ENCODE results near the gene ALPI. TPM values are rescaled to one million over a fixed set of nuclear protein-coding genes. Genes with fewer than 3 reads are reported as not detected.
"Not testable (repeated sequence)": the region's sequence is repeated elsewhere in the genome, so short reads cannot be mapped to it uniquely, and the experiment has no call there.

The ALPI gene
- total and polyA plus RNA-seq, 2 donors (not counting 1 experiment from before 2014, with no cell fraction given): not detected

DNA sequence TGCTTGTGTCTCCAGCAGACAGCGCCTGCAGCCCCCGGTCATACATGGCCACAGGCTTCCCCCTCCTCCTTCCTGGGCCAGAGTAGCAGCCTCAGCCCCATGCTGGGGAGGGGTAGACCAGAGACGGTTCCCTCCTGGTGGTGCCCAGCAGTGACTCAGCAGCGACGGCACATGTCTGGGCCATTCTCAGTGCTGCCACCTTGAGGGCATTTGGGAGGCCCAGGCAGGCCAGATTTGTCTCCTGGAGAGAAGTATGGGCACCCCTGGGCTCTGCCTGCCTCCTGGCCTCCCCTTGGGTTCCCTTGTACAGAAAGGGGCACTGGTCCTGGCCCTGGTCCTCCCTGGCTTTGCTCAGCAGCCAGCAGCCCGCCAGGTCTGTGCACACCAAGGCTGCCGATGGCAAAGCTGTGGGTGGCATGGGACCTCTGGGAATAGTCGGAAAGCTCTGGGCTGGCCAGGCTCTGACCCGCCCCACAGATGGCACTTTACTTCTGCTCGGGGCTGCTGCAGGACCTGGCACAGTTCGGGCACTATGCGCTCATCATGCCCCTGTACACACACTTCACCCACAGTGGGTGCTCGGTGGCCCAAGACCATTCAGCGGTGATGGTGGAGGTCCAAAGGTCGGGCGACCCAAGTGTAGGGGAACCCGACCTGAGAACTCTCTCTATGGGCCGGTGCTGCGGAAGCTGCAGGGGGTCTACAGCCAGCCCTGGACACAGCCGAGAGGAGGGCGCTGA, 11.4 kb upstream of the ALPI start:
- TF ChIP-seq EZH2 (IDR thresholded peaks at IDR 0.05; ENCODE audit: borderline replicate concordance, insufficient read depth, low read depth, low read length, poor library complexity, severe bottlenecking): no peak
- TF ChIP-seq, protein P1, sequence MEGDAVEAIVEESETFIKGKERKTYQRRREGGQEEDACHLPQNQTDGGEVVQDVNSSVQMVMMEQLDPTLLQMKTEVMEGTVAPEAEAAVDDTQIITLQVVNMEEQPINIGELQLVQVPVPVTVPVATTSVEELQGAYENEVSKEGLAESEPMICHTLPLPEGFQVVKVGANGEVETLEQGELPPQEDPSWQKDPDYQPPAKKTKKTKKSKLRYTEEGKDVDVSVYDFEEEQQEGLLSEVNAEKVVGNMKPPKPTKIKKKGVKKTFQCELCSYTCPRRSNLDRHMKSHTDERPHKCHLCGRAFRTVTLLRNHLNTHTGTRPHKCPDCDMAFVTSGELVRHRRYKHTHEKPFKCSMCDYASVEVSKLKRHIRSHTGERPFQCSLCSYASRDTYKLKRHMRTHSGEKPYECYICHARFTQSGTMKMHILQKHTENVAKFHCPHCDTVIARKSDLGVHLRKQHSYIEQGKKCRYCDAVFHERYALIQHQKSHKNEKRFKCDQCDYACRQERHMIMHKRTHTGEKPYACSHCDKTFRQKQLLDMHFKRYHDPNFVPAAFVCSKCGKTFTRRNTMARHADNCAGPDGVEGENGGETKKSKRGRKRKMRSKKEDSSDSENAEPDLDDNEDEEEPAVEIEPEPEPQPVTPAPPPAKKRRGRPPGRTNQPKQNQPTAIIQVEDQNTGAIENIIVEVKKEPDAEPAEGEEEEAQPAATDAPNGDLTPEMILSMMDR (IDR thresholded peaks at IDR 0.05): peak; percentile 62
- Histone ChIP-seq H3K4me3 (ENCODE audit: control extremely low read depth in 1 of 5, extremely low read depth in 1 of 5, insufficient read depth in 1 of 5, low read depth in 2 of 5, low read length in 4 of 5) (no peak overlapping the region), H3K9me3 (ENCODE audit: control extremely low read depth in 1 of 3, control insufficient read depth in 2 of 3, insufficient read depth in 1 of 3, low read length in 2 of 3) (no peaks in the 10 kb centered on the region), H3K27ac (ENCODE audit: low read length in 2 of 2) (no peak overlapping the region), H2AFZ (ENCODE audit: insufficient read depth, low read depth, low read length, poor library complexity, severe bottlenecking) (no peak overlapping the region), H4K20me1 (ENCODE audit: control insufficient read depth, insufficient read depth, low read length, poor library complexity, severe bottlenecking) (no peaks in the 10 kb centered on the region), H3K4me1 (ENCODE audit: control insufficient read depth in 2 of 2, insufficient read depth in 2 of 2, low read length in 2 of 2) (peaks cover 0 to 7% of the 10 kb centered on the region in 2 donors), H3K36me3 (replicated peaks in 1 of 2; ENCODE audit: control extremely low read depth in 1 of 2, control insufficient read depth in 1 of 2, extremely low read depth in 1 of 2, insufficient read depth in 2 of 2, low read length in 1 of 2) (no peaks in the 10 kb centered on the region), H3K27me3 (replicated peaks in 1 of 4; ENCODE audit: control extremely low read depth in 1 of 4, control insufficient read depth in 3 of 4, insufficient read depth in 4 of 4, low read length in 3 of 4) (no peaks in the 10 kb centered on the region), H3K4me2 (replicated peaks; ENCODE audit: low read depth, low read length, poor library complexity, severe bottlenecking) (no peak overlapping the region), H3K79me2 (ENCODE audit: control insufficient read depth, insufficient read depth, low read length) (no peaks in the 10 kb centered on the region), H3K9ac (ENCODE audit: low read length) (no peak overlapping the region)
- 77% methylated on average over 21 of the region's 21 CpGs for WGBS (ENCODE audit: insufficient coverage)
- intact Hi-C loops (cut with micrococcal nuclease): no loop called here
- Mint-ChIP-seq H3K9me3 (ENCODE audit: insufficient read depth) (no peaks in the 10 kb centered on the region), H3K4me3 (no peak overlapping the region), H3K27ac (no peak overlapping the region), H3K4me1 (peaks cover 2% of the 10 kb centered on the region), H3K27me3 (peaks cover 3% of the 10 kb centered on the region)
- CTCF ChIA-PET: interaction anchor here (0.8 to 1.1 kb wide), 2 partner anchors 15 to 538 kb away, joined by 3 to 5 read pairs; no protein-coding TSS in a partner anchor
- POLR2A ChIA-PET: interaction anchor here (0.6 kb wide), 1 partner anchor 482 kb away, joined by 4 read pairs; no protein-coding TSS in a partner anchor
- ATAC-seq (ENCODE audit: low read depth) (peak; percentile 31), DNase-seq (peak; percentile 56)

DNA sequence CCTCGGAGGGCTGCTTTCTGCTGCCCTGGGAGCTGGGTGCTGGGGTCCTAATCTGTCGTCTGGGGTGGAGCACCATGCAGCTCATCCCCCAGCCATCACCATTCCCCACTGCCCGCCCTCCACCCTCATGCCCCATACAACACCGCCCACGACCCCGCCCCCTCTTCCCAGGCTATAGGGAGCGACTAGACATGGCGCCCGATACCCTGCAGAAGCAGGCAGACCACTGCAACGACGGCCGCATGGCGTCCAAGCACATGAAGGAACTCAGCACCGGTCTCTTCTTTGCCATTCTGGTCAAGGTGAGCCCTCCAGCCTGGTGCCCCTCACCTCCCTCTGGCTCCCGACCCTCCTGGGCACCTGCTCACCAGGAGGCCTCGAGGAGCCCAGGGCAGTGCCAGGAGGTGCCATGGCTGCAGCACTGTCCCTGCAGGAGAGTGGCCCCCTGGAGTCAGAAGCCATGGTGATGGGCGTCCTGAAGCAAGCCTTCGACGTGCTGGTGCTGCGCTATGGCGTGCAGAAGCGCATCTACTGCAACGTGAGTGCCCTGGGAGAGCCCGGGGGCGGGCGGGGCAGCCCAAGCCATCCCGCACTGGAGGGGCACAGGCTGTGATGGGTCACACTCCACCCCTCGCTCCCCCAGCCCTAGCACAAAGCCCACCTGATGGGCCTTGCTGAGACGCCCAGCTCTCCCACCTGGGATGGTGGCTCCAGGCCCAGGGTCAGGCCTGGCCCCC, 10.6 kb upstream of the ALPI start:
- intact Hi-C loops (cut with micrococcal nuclease); H3K27ac Mint-ChIP-seq; H3K27me3 Mint-ChIP-seq; H3K4me3 Mint-ChIP-seq; H3K4me1 Mint-ChIP-seq; H4K20me1 ChIP-seq (ENCODE audit: control insufficient read depth, insufficient read depth, low read length, poor library complexity, severe bottlenecking); H3K36me3 ChIP-seq (replicated peaks in 1 of 2; ENCODE audit: control extremely low read depth in 1 of 2, control insufficient read depth in 1 of 2, extremely low read depth in 1 of 2, insufficient read depth in 2 of 2, low read length in 1 of 2); H3K79me2 ChIP-seq (ENCODE audit: control insufficient read depth, insufficient read depth, low read length); DNase-seq; ATAC-seq (ENCODE audit: low read depth); H3K27ac ChIP-seq (ENCODE audit: low read length in 2 of 2); H3K4me3 ChIP-seq (ENCODE audit: control extremely low read depth in 1 of 5, extremely low read depth in 1 of 5, insufficient read depth in 1 of 5, low read depth in 2 of 5, low read length in 4 of 5); H3K9me3 Mint-ChIP-seq (ENCODE audit: insufficient read depth); H3K4me2 ChIP-seq (replicated peaks; ENCODE audit: low read depth, low read length, poor library complexity, severe bottlenecking); H2AFZ ChIP-seq (ENCODE audit: insufficient read depth, low read depth, low read length, poor library complexity, severe bottlenecking); H3K9ac ChIP-seq (ENCODE audit: low read length); H3K9me3 ChIP-seq (ENCODE audit: control extremely low read depth in 1 of 3, control insufficient read depth in 2 of 3, insufficient read depth in 1 of 3, low read length in 2 of 3); H3K27me3 ChIP-seq (replicated peaks in 1 of 4; ENCODE audit: control extremely low read depth in 1 of 4, control insufficient read depth in 3 of 4, insufficient read depth in 4 of 4, low read length in 3 of 4); H3K4me1 ChIP-seq (ENCODE audit: control insufficient read depth in 2 of 2, insufficient read depth in 2 of 2, low read length in 2 of 2): not testable (repeated sequence)
- CTCF ChIA-PET: interaction anchor here (1.1 kb wide), 1 partner anchor 15 kb away, joined by 3 read pairs; no protein-coding TSS in a partner anchor
- POLR2A ChIA-PET: interaction anchor here (0.6 kb wide), 1 partner anchor 483 kb away, joined by 4 read pairs; no protein-coding TSS in a partner anchor
- 86% methylated on average over 13 of the region's 29 CpGs for WGBS (ENCODE audit: insufficient coverage)

DNA sequence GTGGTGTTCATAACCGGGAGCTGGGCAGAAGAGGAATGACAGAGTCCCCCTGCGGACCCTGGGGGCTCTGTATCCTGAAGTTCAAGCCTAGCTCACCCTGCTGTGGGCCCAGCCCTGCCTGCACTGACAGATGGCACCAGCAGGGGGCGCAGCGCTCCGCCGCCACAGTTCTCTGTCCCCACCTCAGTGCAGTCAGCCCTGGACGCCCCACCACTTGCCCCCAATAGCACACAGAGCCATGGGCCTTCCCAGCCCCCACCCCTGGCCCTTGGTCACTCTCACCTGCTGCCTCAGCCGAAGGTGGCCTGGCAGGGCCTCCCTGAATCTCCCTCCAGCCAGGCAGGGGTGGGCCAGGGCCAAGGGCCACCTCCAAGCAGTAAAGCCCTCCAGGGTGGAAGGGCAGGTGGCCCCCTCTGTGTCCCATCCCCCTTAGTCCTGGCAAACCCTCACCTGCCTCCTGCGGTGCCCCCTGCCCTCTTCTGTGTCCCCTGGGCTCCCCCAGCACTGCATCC, 9.6 kb upstream of the ALPI start:
- H3K9me3 Mint-ChIP-seq (ENCODE audit: insufficient read depth); H3K79me2 ChIP-seq (ENCODE audit: control insufficient read depth, insufficient read depth, low read length); H3K27me3 ChIP-seq (replicated peaks in 1 of 4; ENCODE audit: control extremely low read depth in 1 of 4, control insufficient read depth in 3 of 4, insufficient read depth in 4 of 4, low read length in 3 of 4); H3K4me1 ChIP-seq (ENCODE audit: control insufficient read depth in 2 of 2, insufficient read depth in 2 of 2, low read length in 2 of 2); H2AFZ ChIP-seq (ENCODE audit: insufficient read depth, low read depth, low read length, poor library complexity, severe bottlenecking); POLR2A ChIA-PET; H3K4me3 ChIP-seq (ENCODE audit: control extremely low read depth in 1 of 5, extremely low read depth in 1 of 5, insufficient read depth in 1 of 5, low read depth in 2 of 5, low read length in 4 of 5); H3K9me3 ChIP-seq (ENCODE audit: control extremely low read depth in 1 of 3, control insufficient read depth in 2 of 3, insufficient read depth in 1 of 3, low read length in 2 of 3); H3K27ac Mint-ChIP-seq; H3K4me3 Mint-ChIP-seq; H3K36me3 ChIP-seq (replicated peaks in 1 of 2; ENCODE audit: control extremely low read depth in 1 of 2, control insufficient read depth in 1 of 2, extremely low read depth in 1 of 2, insufficient read depth in 2 of 2, low read length in 1 of 2); H3K9ac ChIP-seq (ENCODE audit: low read length); H3K27ac ChIP-seq (ENCODE audit: low read length in 2 of 2); H3K4me2 ChIP-seq (replicated peaks; ENCODE audit: low read depth, low read length, poor library complexity, severe bottlenecking); DNase-seq; intact Hi-C loops (cut with micrococcal nuclease); H3K4me1 Mint-ChIP-seq; H4K20me1 ChIP-seq (ENCODE audit: control insufficient read depth, insufficient read depth, low read length, poor library complexity, severe bottlenecking); H3K27me3 Mint-ChIP-seq: not testable (repeated sequence)
- CTCF ChIA-PET: interaction anchor here (1.2 to 1.4 kb wide), 2 partner anchors 76 to 77 kb away, joined by 3 to 4 read pairs; no protein-coding TSS in a partner anchor
- peak; percentile 46 for ATAC-seq (ENCODE audit: low read depth)
- WGBS (ENCODE audit: insufficient coverage): 92% methylated on average over 2 of the region's 9 CpGs

Measured in B cell (primary cell).